K562 (cell line): ENCODE data around the gene SIGLEC6. TPM values are rescaled to one million over a fixed set of nuclear protein-coding genes. Genes with fewer than 3 reads are reported as not detected.

Source experiments
- ARID2 ChIP-seq: fragments of 450-650 bp; IDR thresholded peaks from 2 replicates; pipeline ENCODE4 v1.6.1; 2017; ENCODE audit warnings: antibody characterized with exemption, mild to moderate bottlenecking
- CEBPG ChIP-seq, 3 experiments: fragments of 200-800 bp in 1 of 3; sonication (Bioruptor generic) in 1 of 3; sonication (generic) in 1 of 3; formaldehyde crosslinking in 1 of 3; IDR thresholded peaks in 2 of 3; conservative IDR thresholded peaks in 1 of 3; 2 replicates each; pipeline versions ENCODE4 v1.6.1 to v1.8.0; 2016 to 2022; ENCODE audit warnings: missing compliant biosample characterization in 2 of 3, missing genetic modification characterization in 2 of 3, mild to moderate bottlenecking in 1 of 3, missing genetic modification reagents in 1 of 3
- GTF2B ChIP-seq: IDR thresholded peaks from 2 replicates; pipeline ENCODE4 v1.6.1; 2011; ENCODE audit not compliant: insufficient read length; ENCODE audit errors: extremely low read depth
- NR2F6 ChIP-seq: fragments of 450-650 bp; formaldehyde crosslinking; IDR thresholded peaks from 2 replicates; pipeline ENCODE4 v1.4.0; 2020; ENCODE audit warnings: mild to moderate bottlenecking
- POLR2H ChIP-seq: IDR thresholded peaks from 2 replicates; pipeline ENCODE4 v1.6.1; 2016; ENCODE audit warnings: missing genetic modification characterization, low read depth, mild to moderate bottlenecking, control low read depth, missing compliant biosample characterization, moderate library complexity
- SP2 ChIP-seq: IDR thresholded peaks from 2 replicates; pipeline ENCODE4 v1.6.1; 2011; ENCODE audit warnings: mild to moderate bottlenecking, low read depth, low read length, moderate library complexity; ENCODE audit not compliant: poor library complexity, severe bottlenecking; ENCODE audit errors: extremely low read depth
- ZBTB40 ChIP-seq, 2 experiments: fragments of 450-650 bp in 1 of 2; sonication (generic) in 1 of 2; formaldehyde crosslinking in 1 of 2; IDR thresholded peaks; 2 replicates each; pipeline versions ENCODE4 v1.7.1 to v1.9.0; 2016 to 2022; ENCODE audit warnings: inconsistent platforms in 1 of 2, mild to moderate bottlenecking in 1 of 2, missing genetic modification reagents in 1 of 2
- polyA plus RNA-seq, 8 experiments: library from polyadenylated mRNA; depleted of rRNA in 4 of 8; stranded (reverse) in 5 of 8; unstranded in 3 of 8; fragments of >200 nt; fragmentation: Nextera tagmentation in 2 of 8; fragmentation: Illumina TruSeq in 1 of 8; extraction: Ambion mirVana in 2 of 8; extraction: Trizol in 1 of 8; gene quantifications; 2 replicates each; pipeline versions ENCODE4 v1.2.1 to v1.2.3, GENCODE V29; 2011 to 2014; ENCODE audit warnings: inconsistent platforms in 1 of 8, missing spikeins in 1 of 8
- total RNA-seq, 7 experiments: library from RNA; depleted of rRNA in 6 of 7; stranded (reverse); fragments of >200 nt in 6 of 7; fragmentation: Illumina TruSeq in 2 of 7; extraction: Trizol in 2 of 7; gene quantifications; 2 replicates each; pipeline versions ENCODE4 v1.2.1 to v1.2.3, GENCODE V29; 2011 to 2021; ENCODE audit warnings: low replicate concordance in 1 of 7
- TF ChIP-seq, protein P1 (sequence below), 2 experiments: fragments of 450-650 bp; IDR thresholded peaks; 2 replicates each; pipeline ENCODE4 v1.6.1; 2016
- TF ChIP-seq, protein P2 (sequence below), 2 experiments: fragments of 450-650 bp; IDR thresholded peaks; 2 replicates each; pipeline ENCODE4 v1.6.1; 2018; ENCODE audit warnings: mild to moderate bottlenecking in 2 of 2, low read depth in 1 of 2; ENCODE audit not compliant: partially characterized antibody in 2 of 2

SIGLEC6 gene
- total and polyA plus RNA-seq, 9 of the 15 experiments (the other 6 are each of a cell fraction or from before 2014, with no cell fraction given), result 0.03 to 17.5 (median 0.71) TPM

- peak; percentile 32; the same call in 1 of the 2 replicates for TF ChIP-seq POLR2H (tag)
- peak; percentile 70; the same call in 1 of the 2 replicates for TF ChIP-seq NR2F6 (CRISPR knock-in tag)
- no peak for TF ChIP-seq CEBPG (CRISPR knock-in tag; IDR thresholded peaks at IDR 0.05)
- TF ChIP-seq CEBPG (tag; conservative IDR thresholded peaks at IDR 0.05 in 1 of 2, IDR thresholded peaks at IDR 0.05 in 1 of 2), result no peak
- TF ChIP-seq, protein P1, sequence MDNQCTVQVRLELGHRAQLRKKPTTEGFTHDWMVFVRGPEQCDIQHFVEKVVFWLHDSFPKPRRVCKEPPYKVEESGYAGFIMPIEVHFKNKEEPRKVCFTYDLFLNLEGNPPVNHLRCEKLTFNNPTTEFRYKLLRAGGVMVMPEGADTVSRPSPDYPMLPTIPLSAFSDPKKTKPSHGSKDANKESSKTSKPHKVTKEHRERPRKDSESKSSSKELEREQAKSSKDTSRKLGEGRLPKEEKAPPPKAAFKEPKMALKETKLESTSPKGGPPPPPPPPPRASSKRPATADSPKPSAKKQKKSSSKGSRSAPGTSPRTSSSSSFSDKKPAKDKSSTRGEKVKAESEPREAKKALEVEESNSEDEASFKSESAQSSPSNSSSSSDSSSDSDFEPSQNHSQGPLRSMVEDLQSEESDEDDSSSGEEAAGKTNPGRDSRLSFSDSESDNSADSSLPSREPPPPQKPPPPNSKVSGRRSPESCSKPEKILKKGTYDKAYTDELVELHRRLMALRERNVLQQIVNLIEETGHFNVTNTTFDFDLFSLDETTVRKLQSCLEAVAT (IDR thresholded peaks at IDR 0.05), result peak; percentile 97 to 98
- TF ChIP-seq ARID2, result peak; percentile 83
- TF ChIP-seq GTF2B, result no peak
- TF ChIP-seq ZBTB40 (IDR thresholded peaks at IDR 0.05), result peak; percentile 26; the same call in 1 of the 2 replicates
- TF ChIP-seq ZBTB40 (CRISPR knock-in tag; IDR thresholded peaks at IDR 0.05), result no peak
- TF ChIP-seq, protein P2, sequence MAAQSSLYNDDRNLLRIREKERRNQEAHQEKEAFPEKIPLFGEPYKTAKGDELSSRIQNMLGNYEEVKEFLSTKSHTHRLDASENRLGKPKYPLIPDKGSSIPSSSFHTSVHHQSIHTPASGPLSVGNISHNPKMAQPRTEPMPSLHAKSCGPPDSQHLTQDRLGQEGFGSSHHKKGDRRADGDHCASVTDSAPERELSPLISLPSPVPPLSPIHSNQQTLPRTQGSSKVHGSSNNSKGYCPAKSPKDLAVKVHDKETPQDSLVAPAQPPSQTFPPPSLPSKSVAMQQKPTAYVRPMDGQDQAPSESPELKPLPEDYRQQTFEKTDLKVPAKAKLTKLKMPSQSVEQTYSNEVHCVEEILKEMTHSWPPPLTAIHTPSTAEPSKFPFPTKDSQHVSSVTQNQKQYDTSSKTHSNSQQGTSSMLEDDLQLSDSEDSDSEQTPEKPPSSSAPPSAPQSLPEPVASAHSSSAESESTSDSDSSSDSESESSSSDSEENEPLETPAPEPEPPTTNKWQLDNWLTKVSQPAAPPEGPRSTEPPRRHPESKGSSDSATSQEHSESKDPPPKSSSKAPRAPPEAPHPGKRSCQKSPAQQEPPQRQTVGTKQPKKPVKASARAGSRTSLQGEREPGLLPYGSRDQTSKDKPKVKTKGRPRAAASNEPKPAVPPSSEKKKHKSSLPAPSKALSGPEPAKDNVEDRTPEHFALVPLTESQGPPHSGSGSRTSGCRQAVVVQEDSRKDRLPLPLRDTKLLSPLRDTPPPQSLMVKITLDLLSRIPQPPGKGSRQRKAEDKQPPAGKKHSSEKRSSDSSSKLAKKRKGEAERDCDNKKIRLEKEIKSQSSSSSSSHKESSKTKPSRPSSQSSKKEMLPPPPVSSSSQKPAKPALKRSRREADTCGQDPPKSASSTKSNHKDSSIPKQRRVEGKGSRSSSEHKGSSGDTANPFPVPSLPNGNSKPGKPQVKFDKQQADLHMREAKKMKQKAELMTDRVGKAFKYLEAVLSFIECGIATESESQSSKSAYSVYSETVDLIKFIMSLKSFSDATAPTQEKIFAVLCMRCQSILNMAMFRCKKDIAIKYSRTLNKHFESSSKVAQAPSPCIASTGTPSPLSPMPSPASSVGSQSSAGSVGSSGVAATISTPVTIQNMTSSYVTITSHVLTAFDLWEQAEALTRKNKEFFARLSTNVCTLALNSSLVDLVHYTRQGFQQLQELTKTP (IDR thresholded peaks at IDR 0.05; ENCODE audit: low read depth in 1 of 2, partially characterized antibody in 2 of 2), result peak in 1 of 2 experiments; percentile 76
- no peak for TF ChIP-seq SP2
Measured at GRCh38 chr19:51552608-51552995, 21.1 kb upstream of the SIGLEC6 start (continued).
